ENCODE results near the gene ARMC9. TPM values are rescaled to one million over a fixed set of nuclear protein-coding genes. Genes with fewer than 3 reads are reported as not detected.

The ARMC9 gene
- total RNA-seq, 1 donor from 2014 or later = 8.4 TPM

DNA sequence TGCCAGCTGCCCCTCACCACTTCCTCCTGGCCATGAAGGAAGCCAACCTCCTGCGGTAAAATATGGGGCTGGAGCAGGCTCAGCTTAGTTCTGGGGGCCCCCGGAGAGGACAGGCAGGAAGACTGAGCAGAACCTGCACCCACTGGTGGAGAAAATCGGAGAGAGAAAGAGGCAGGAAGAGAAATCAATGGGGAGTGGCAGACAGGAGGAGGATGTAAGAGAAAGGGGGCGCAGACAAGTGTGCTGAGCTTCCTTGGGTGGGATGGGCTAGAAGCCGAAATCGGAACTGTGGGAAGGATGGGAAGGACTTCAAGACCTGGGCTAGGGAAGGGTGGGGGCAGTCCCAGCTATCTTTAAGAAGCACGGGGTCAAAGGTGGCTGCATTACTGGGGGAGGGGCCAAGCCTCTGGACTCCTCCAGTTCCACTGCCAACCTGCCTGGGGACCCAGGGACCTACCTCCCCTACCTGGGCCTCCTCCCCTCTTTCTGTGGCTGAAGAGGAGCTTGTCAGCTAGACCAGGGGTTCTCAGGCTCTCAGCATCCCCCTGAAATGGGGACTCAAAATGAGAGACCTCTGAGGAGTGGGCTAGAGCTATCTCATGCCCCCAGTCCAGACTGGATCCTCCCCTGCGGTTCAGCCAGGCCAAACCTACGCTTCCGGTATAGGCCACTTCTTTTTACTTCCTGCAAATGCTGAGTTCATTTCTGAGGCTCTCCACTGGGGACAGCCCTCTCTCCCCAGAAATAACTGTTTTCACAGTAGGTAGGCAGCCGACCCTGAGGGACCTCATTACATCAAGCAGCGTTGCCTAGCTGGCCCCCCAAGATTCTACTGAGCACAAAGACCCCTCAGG is 163.5 kb downstream of the ARMC9 start:
- TF ChIP-seq CTCF (IDR thresholded peaks at IDR 0.05; ENCODE audit: insufficient read depth, low read length, severe bottlenecking) = no peak
- Histone ChIP-seq H3K4me3 (ENCODE audit: low read depth, low read length) (no peak overlapping the region), H3K36me3 (ENCODE audit: control insufficient read depth, insufficient read depth, low read length) (peaks cover 2% of the 10 kb centered on the region), H3K27me3 (ENCODE audit: control insufficient read depth, insufficient read depth, low read length) (no peaks in the 10 kb centered on the region)
- DNase-seq (ENCODE audit: low read depth) (no peak), FAIRE-seq (no peak)

DNA sequence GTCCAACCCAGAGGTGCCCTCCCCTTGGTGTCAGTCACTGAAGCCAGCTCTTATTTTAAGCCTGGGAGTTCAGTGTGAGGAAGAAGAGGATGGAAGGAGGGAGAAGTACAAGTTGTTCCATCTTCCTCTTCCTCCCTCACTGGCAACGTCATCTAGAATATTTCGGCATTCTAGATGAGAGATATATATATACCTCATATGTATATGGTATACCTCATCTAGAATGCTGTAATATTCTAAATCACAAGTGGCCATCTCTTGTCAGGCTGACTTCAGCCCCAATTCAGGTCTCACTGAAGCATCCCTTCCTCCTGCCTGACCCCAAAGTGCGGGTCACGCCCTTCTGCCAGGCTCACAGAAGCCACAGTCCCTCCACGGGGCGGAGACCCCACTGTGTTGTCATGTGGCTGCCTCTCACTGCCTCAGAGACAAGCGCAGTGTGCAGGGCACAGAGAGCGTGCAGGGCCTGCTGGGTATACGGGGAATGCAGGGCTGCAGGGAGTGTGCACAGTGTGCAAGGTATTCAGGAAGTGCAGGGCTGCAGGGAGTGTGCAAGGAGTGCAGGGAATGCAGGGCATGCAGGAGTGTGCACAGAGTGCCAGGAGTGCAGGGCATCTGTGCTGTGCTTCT is 164.2 kb downstream of the ARMC9 start:
- no peak overlapping the region for H3K4me3 ChIP-seq (ENCODE audit: low read depth, low read length)
- no peak for DNase-seq (ENCODE audit: low read depth)
- H3K27me3 ChIP-seq (ENCODE audit: control insufficient read depth, insufficient read depth, low read length) = no peaks in the 10 kb centered on the region
- H3K36me3 ChIP-seq (ENCODE audit: control insufficient read depth, insufficient read depth, low read length) = peaks cover 2% of the 10 kb centered on the region
- TF ChIP-seq CTCF (IDR thresholded peaks at IDR 0.05; ENCODE audit: insufficient read depth, low read length, severe bottlenecking) = no peak
- FAIRE-seq = no peak

- DNase-seq (ENCODE audit: low read depth) (no peak), FAIRE-seq (no peak)
- TF ChIP-seq CTCF (IDR thresholded peaks at IDR 0.05; ENCODE audit: insufficient read depth, low read length, severe bottlenecking) = no peak
- no peaks in the 10 kb centered on the region for H3K27me3 ChIP-seq (ENCODE audit: control insufficient read depth, insufficient read depth, low read length)
- peaks cover 2% of the 10 kb centered on the region for H3K36me3 ChIP-seq (ENCODE audit: control insufficient read depth, insufficient read depth, low read length)
- no peak overlapping the region for H3K4me3 ChIP-seq (ENCODE audit: low read depth, low read length)
Observed at GRCh38 chr2:231364061-231364460, 165.6 kb downstream of the ARMC9 start.

- H3K4me3 ChIP-seq (ENCODE audit: low read depth, low read length) = no peak overlapping the region
- DNase-seq (ENCODE audit: low read depth) = peak; percentile 91
- FAIRE-seq = peak; percentile 96
- peaks cover 2% of the 10 kb centered on the region for H3K36me3 ChIP-seq (ENCODE audit: control insufficient read depth, insufficient read depth, low read length)
- TF ChIP-seq CTCF (IDR thresholded peaks at IDR 0.05; ENCODE audit: insufficient read depth, low read length, severe bottlenecking) = no peak
- H3K27me3 ChIP-seq (ENCODE audit: control insufficient read depth, insufficient read depth, low read length) = no peaks in the 10 kb centered on the region
Observed at GRCh38 chr2:231364961-231365810, 166.8 kb downstream of the ARMC9 start.

DNA sequence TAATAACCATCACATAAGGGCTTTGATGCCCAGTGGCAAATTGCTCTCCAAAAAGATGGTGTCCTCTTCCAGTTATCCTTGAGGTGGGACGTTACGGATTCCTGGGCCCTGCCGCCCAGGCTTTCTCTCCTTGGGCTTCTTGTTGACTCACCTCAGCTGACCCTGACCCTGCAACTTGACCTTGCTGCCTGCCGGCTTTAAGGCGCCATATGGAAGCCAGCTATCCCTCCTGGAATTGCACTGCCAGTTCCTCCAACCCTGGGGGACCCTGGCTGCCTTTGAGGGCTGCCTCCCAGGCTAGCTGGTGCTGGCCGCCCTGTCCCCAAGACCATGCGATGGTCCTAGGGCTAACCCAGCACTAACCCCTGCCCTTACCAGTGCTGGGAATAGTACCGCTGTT is 168.7 kb downstream of the ARMC9 start:
- no peak for FAIRE-seq
- Histone ChIP-seq H3K27me3 (ENCODE audit: control insufficient read depth, insufficient read depth, low read length) (no peaks in the 10 kb centered on the region), H3K36me3 (ENCODE audit: control insufficient read depth, insufficient read depth, low read length) (no peaks in the 10 kb centered on the region), H3K4me3 (ENCODE audit: low read depth, low read length) (no peak overlapping the region)
- TF ChIP-seq CTCF (IDR thresholded peaks at IDR 0.05; ENCODE audit: insufficient read depth, low read length, severe bottlenecking) = no peak
- DNase-seq (ENCODE audit: low read depth) = no peak
